Stimulated activated CD8-positive, alpha-beta memory T cell treated with anti-CD3 and anti-CD28 coated beads, Interleukin-4, amount 100 ng/mL, for 48 hours (primary cell): ENCODE measurements around the gene AMZ1.

Source experiments
- DNase-seq: peaks from one replicate; pipeline ENCODE4 v3.0.0-alpha.2; 2020

AMZ1 gene

GRCh38 chr7:2651847-2652735 is 35.9 kb upstream of the AMZ1 start:
- no peak for DNase-seq

- no peak for DNase-seq
Observed at GRCh38 chr7:2652736-2653060, 35.3 kb upstream of the AMZ1 start.

GRCh38 chr7:2654059-2654458 is 33.9 kb upstream of the AMZ1 start:
- DNase-seq = no peak

GRCh38 chr7:2655870-2656614 is 32.0 kb upstream of the AMZ1 start:
- DNase-seq = no peak

- DNase-seq = no peak
Observed at GRCh38 chr7:2657208-2657607, 30.8 kb upstream of the AMZ1 start.

- DNase-seq = no peak
Observed at GRCh38 chr7:2657920-2658671, 29.9 kb upstream of the AMZ1 start.

GRCh38 chr7:2658941-2659340 is 29.1 kb upstream of the AMZ1 start:
- no peak for DNase-seq

- no peak for DNase-seq
Observed at GRCh38 chr7:2659556-2660358, 28.2 kb upstream of the AMZ1 start.

- no peak for DNase-seq
Observed at GRCh38 chr7:2660359-2661095, 27.5 kb upstream of the AMZ1 start.

- DNase-seq = no peak
Observed at GRCh38 chr7:2661096-2661449, 26.9 kb upstream of the AMZ1 start.

- no peak for DNase-seq
Observed at GRCh38 chr7:2661602-2662272, 26.3 kb upstream of the AMZ1 start.

GRCh38 chr7:2662273-2663120 is 25.5 kb upstream of the AMZ1 start:
- DNase-seq = no peak

GRCh38 chr7:2663121-2663886 is 24.7 kb upstream of the AMZ1 start:
- DNase-seq = no peak

- DNase-seq = no peak
Observed at GRCh38 chr7:2663960-2664359, 24.0 kb upstream of the AMZ1 start.

GRCh38 chr7:2665359-2665791 is 22.6 kb upstream of the AMZ1 start:
- no peak for DNase-seq

- no peak for DNase-seq
Observed at GRCh38 chr7:2666155-2666554, 21.8 kb upstream of the AMZ1 start.

- no peak for DNase-seq
Observed at GRCh38 chr7:2666588-2667250, 21.3 kb upstream of the AMZ1 start.

- DNase-seq = no peak
Observed at GRCh38 chr7:2667843-2668242, 20.2 kb upstream of the AMZ1 start.

GRCh38 chr7:2668401-2668800 is 19.6 kb upstream of the AMZ1 start:
- DNase-seq = no peak
